GM18867 (cell line): ENCODE results near the gene STARD7.

Experiments
- ATAC-seq: cut with Tn5 transposase; IDR thresholded peaks from one replicate; pipeline ENCODE4 v1.9.1; 2021; ENCODE audit warnings: mild to moderate bottlenecking, moderate library complexity; ENCODE audit not compliant: unreplicated experiment

STARD7 gene

GRCh38 chr2:96139181-96139758 lies 69.4 kb downstream of the STARD7 start:
- no peak for ATAC-seq

- ATAC-seq, result no peak
These were observed 70.2 kb downstream of the STARD7 start, which contains the start of gene ASTL for GRCh38 chr2:96138179-96139145. ASTL (minus strand) TSS chr2:96138502; CDS start chr2:96138436, 66 bp downstream.

- no peak for ATAC-seq
These were observed 71.1 kb downstream of the STARD7 start for GRCh38 chr2:96137321-96138178.

GRCh38 chr2:96136129-96136720 lies 72.4 kb downstream of the STARD7 start:
- no peak for ATAC-seq

GRCh38 chr2:96135621-96136020 lies 73.0 kb downstream of the STARD7 start:
- no peak for ATAC-seq

GRCh38 chr2:96135171-96135570 lies 73.5 kb downstream of the STARD7 start:
- ATAC-seq, result no peak
